Thyroid gland (tissue), 4 donors: ENCODE data around the gene FAM222A.

Experiments
- CTCF ChIP-seq, 6 experiments: fragments of 200-600 bp in 3 of 6; fragments of 450-650 bp in 3 of 6; sonication (generic) in 3 of 6; IDR thresholded peaks; one replicate each; pipeline ENCODE4 v1.5.1; 2016 to 2019; ENCODE audit warnings: antibody characterized with exemption in 6 of 6, mild to moderate bottlenecking in 2 of 6, inconsistent platforms in 1 of 6, moderate library complexity in 1 of 6
- POLR2A ChIP-seq, 2 donors: fragments of 450-650 bp; IDR thresholded peaks; one replicate each; pipeline ENCODE4 v1.6.1; 2017; ENCODE audit warnings: antibody characterized with exemption in 2 of 2, mild to moderate bottlenecking in 2 of 2, moderate library complexity in 1 of 2

GRCh38 chr12:109737631-109738030 is 24.0 kb downstream of the FAM222A start:
- TF ChIP-seq POLR2A (IDR thresholded peaks at IDR 0.05) (no peak), CTCF (IDR thresholded peaks at IDR 0.05) (no peak)
